ENCODE data around the gene ETV6. TPM values are rescaled to one million over a fixed set of nuclear protein-coding genes. Genes with fewer than 3 reads are reported as not detected.

ETV6 gene
- total and polyA plus RNA-seq, 2 of the 8 experiments (the other 6 are each of a cell fraction or from before 2014, with no cell fraction given), result 5.5 to 23.9 TPM

- Histone ChIP-seq H3K23me2 (ENCODE audit: low read depth, low read length) (no peaks in the 10 kb centered on the region), H3K18ac (ENCODE audit: extremely low read depth, low read length) (no peak overlapping the region), H3K4me2 (ENCODE audit: insufficient read depth in 1 of 2, low read depth in 2 of 2, low read length in 2 of 2) (no peak overlapping the region), H3K79me2 (ENCODE audit: control insufficient read depth in 1 of 2, insufficient read depth in 2 of 2, low read length in 2 of 2) (no peaks in the 10 kb centered on the region), H3K4me1 (replicated peaks in 1 of 4; ENCODE audit: control insufficient read depth in 3 of 4, insufficient read depth in 4 of 4, low read length in 3 of 4) (peaks cover 0 to under 1% (median 0%) of the 10 kb centered on the region in 4 experiments; a peak in 1 of 7 replicates), H4K8ac (ENCODE audit: extremely low read depth, insufficient read depth, low read length) (no peak overlapping the region), H3K27ac (ENCODE audit: low read depth, low read length) (no peak overlapping the region), H2BK15ac (ENCODE audit: low read length) (no peak overlapping the region), H4K91ac (replicated peaks; ENCODE audit: insufficient read length, low read length) (no peak overlapping the region), H2BK120ac (replicated peaks; ENCODE audit: low read depth, low read length) (no peak overlapping the region), H3K4ac (replicated peaks; ENCODE audit: insufficient read length, low read depth, low read length) (no peak overlapping the region), H3K14ac (ENCODE audit: insufficient read length) (no peak overlapping the region), H2BK5ac (ENCODE audit: low read depth, low read length) (no peak overlapping the region), H3K9ac (replicated peaks in 1 of 4; ENCODE audit: extremely low read depth in 1 of 4, low read depth in 3 of 4, low read length in 3 of 4) (no peak overlapping the region), H2BK20ac (ENCODE audit: low read length) (no peak overlapping the region), H3K27me3 (replicated peaks in 1 of 4; ENCODE audit: control insufficient read depth in 3 of 4, extremely low read depth in 1 of 4, insufficient read depth in 3 of 4, low read length in 3 of 4) (no peaks in the 10 kb centered on the region), H4K5ac (ENCODE audit: insufficient read length, low read depth, low read length) (no peak overlapping the region), H4K20me1 (replicated peaks in 1 of 2; ENCODE audit: control insufficient read depth in 1 of 2, insufficient read depth in 2 of 2, low read length in 2 of 2) (no peaks in the 10 kb centered on the region), H2AK5ac (ENCODE audit: low read depth, low read length) (no peak overlapping the region), H3K9me3 (ENCODE audit: insufficient read depth in 2 of 2, low read depth in 1 of 2, low read length in 1 of 2) (peaks cover 0 to 2% of the 10 kb centered on the region in 2 experiments; a peak in 1 of 4 replicates), H2AFZ (ENCODE audit: low read length) (no peak overlapping the region), H3K4me3 (ENCODE audit: extremely low read depth in 1 of 4, insufficient read depth in 2 of 4, low read depth in 3 of 4, low read length in 4 of 4) (no peak overlapping the region), H3K56ac (replicated peaks; ENCODE audit: insufficient read length, low read depth, low read length) (no peak overlapping the region), H3K23ac (ENCODE audit: insufficient read length) (no peak overlapping the region), H3K79me1 (ENCODE audit: low read depth, low read length) (no peaks in the 10 kb centered on the region), H3K36me3 (ENCODE audit: control insufficient read depth in 2 of 4, insufficient read depth in 4 of 4, low read length in 3 of 4) (no peaks in the 10 kb centered on the region), H2BK12ac (ENCODE audit: low read depth, low read length) (no peak overlapping the region)
- ChIA-PET CTCF (ENCODE audit: partially characterized antibody) (no interaction called here), POLR2A (ENCODE audit: partially characterized antibody) (no interaction called here)
- no peak for DNase-seq (ENCODE audit: low read depth in 1 of 2, low spot score in 2 of 2)
- WGBS, 2 experiments (ENCODE audit: extremely low coverage in 1 of 2, insufficient coverage in 1 of 2, insufficient read length in 1 of 2, insufficient replicate concordance in 2 of 2, low coverage in 1 of 2, low lambda C conversion rate in 2 of 2, missing lambda C conversion rate in 1 of 2), result 85% methylated on average over 4 of the region's 4 CpGs; no CpG with 5 or more reads in 1 of the 2 experiments
- FAIRE-seq, result no peak
- TF ChIP-seq KDM4A (IDR thresholded peaks at IDR 0.05; ENCODE audit: low read depth, low read length, severe bottlenecking), result no peak
- TF ChIP-seq JUN (IDR thresholded peaks at IDR 0.05; ENCODE audit: low read depth, low read length), result no peak
- TF ChIP-seq TCF12 (IDR thresholded peaks at IDR 0.05; ENCODE audit: low read depth, low read length), result no peak
- TF ChIP-seq PHF8 (conservative IDR thresholded peaks at IDR 0.05; ENCODE audit: low read depth, low read length), result no peak
- TF ChIP-seq RXRA (IDR thresholded peaks at IDR 0.05; ENCODE audit: insufficient read depth, low read depth, low read length), result no peak
- TF ChIP-seq NRF1 (IDR thresholded peaks at IDR 0.05; ENCODE audit: low read depth, low read length), result no peak
- TF ChIP-seq JUND (IDR thresholded peaks at IDR 0.05; ENCODE audit: low read length), result no peak
- TF ChIP-seq HDAC6 (IDR thresholded peaks at IDR 0.05; ENCODE audit: low read depth, low read length), result no peak
- TF ChIP-seq CBX8 (IDR thresholded peaks at IDR 0.05; ENCODE audit: borderline replicate concordance, low read depth, low read length), result no peak
- no peak for TF ChIP-seq CTBP2 (IDR thresholded peaks at IDR 0.05; ENCODE audit: borderline replicate concordance, insufficient read depth, insufficient read length, low read length)
- TF ChIP-seq POLR2AphosphoS5 (IDR thresholded peaks at IDR 0.05; ENCODE audit: low read depth, low read length), result no peak
- TF ChIP-seq POU5F1 (IDR thresholded peaks at IDR 0.05; ENCODE audit: low read depth, low read length), result no peak
- TF ChIP-seq, protein P1, sequence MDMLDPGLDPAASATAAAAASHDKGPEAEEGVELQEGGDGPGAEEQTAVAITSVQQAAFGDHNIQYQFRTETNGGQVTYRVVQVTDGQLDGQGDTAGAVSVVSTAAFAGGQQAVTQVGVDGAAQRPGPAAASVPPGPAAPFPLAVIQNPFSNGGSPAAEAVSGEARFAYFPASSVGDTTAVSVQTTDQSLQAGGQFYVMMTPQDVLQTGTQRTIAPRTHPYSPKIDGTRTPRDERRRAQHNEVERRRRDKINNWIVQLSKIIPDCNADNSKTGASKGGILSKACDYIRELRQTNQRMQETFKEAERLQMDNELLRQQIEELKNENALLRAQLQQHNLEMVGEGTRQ (IDR thresholded peaks at IDR 0.05; ENCODE audit: low read length), result no peak
- TF ChIP-seq YY1 (IDR thresholded peaks at IDR 0.05; ENCODE audit: low read depth, low read length), result no peak
- TF ChIP-seq KDM5A (IDR thresholded peaks at IDR 0.05; ENCODE audit: low read length), result no peak
These were observed 253.0 kb downstream of the ETV6 start for GRCh38 chr12:11902525-11902875.

Data from H1 (cell line).